ENCODE results near the gene RIT2. TPM values are rescaled to one million over a fixed set of nuclear protein-coding genes. Genes with fewer than 3 reads are reported as not detected.

Gene RIT2
- polyA plus RNA-seq, 1 donor from 2014 or later = 1.1 TPM

- no peak overlapping the region for H3K4me3 ChIP-seq (ENCODE audit: low read length)
- no peaks in the 10 kb centered on the region for H3K79me2 ChIP-seq (replicated peaks; ENCODE audit: insufficient read depth, low read length)
- no peak for TF ChIP-seq REST (IDR thresholded peaks at IDR 0.05; ENCODE audit: borderline replicate concordance)
- no peak for TF ChIP-seq TAF1 (IDR thresholded peaks at IDR 0.05; ENCODE audit: low read depth)
- no peak for TF ChIP-seq RAD21 (conservative IDR thresholded peaks at IDR 0.05)
- no peak for TF ChIP-seq EP300 (conservative IDR thresholded peaks at IDR 0.05; ENCODE audit: poor library complexity, severe bottlenecking)
- no peak for TF ChIP-seq CTCF (IDR thresholded peaks at IDR 0.05; ENCODE audit: poor library complexity, severe bottlenecking)
- no peak for TF ChIP-seq SMC3 (conservative IDR thresholded peaks at IDR 0.05; ENCODE audit: poor library complexity)
- TF ChIP-seq EZH2 (IDR thresholded peaks at IDR 0.05; ENCODE audit: borderline replicate concordance, insufficient read depth, low read length, poor library complexity, severe bottlenecking) = no peak
- H3K4me2 ChIP-seq (ENCODE audit: low read length) = no peak overlapping the region
- no peaks in the 10 kb centered on the region for H4K20me1 ChIP-seq (ENCODE audit: insufficient read depth)
- H3K27me3 ChIP-seq (ENCODE audit: insufficient read depth, low read depth, low read length) = no peaks in the 10 kb centered on the region
- no peaks in the 10 kb centered on the region for H3K9me3 ChIP-seq (ENCODE audit: low read length)
- no peaks in the 10 kb centered on the region for H3K36me3 ChIP-seq (ENCODE audit: insufficient read depth, low read length)
- H2AFZ ChIP-seq (ENCODE audit: low read depth, low read length) = no peak overlapping the region
- H3K9ac ChIP-seq (ENCODE audit: low read length) = no peak overlapping the region
- H3K27ac ChIP-seq (ENCODE audit: low read length) = no peak overlapping the region
- no peaks in the 10 kb centered on the region for H3F3A ChIP-seq (ENCODE audit: insufficient read depth, low read length, poor library complexity, severe bottlenecking)
- no peaks in the 10 kb centered on the region for H3K9me2 ChIP-seq (ENCODE audit: insufficient read depth, low read length)
These were observed 300.9 kb downstream of the RIT2 start for GRCh38 chr18:42814618-42815017.

- Histone ChIP-seq H3K36me3 (ENCODE audit: insufficient read depth, low read length) (no peaks in the 10 kb centered on the region), H3K9ac (ENCODE audit: low read length) (no peak overlapping the region), H4K20me1 (ENCODE audit: insufficient read depth) (no peaks in the 10 kb centered on the region), H3K27me3 (ENCODE audit: insufficient read depth, low read depth, low read length) (no peaks in the 10 kb centered on the region), H3F3A (ENCODE audit: insufficient read depth, low read length, poor library complexity, severe bottlenecking) (no peaks in the 10 kb centered on the region), H3K79me2 (replicated peaks; ENCODE audit: insufficient read depth, low read length) (no peaks in the 10 kb centered on the region), H3K9me3 (ENCODE audit: low read length) (no peaks in the 10 kb centered on the region), H2AFZ (ENCODE audit: low read depth, low read length) (no peak overlapping the region), H3K4me3 (ENCODE audit: low read length) (no peak overlapping the region), H3K4me2 (ENCODE audit: low read length) (no peak overlapping the region), H3K27ac (ENCODE audit: low read length) (no peak overlapping the region), H3K9me2 (ENCODE audit: insufficient read depth, low read length) (no peaks in the 10 kb centered on the region)
- TF ChIP-seq MXI1 (conservative IDR thresholded peaks at IDR 0.05; ENCODE audit: poor library complexity, severe bottlenecking) (no peak), EP300 (conservative IDR thresholded peaks at IDR 0.05; ENCODE audit: poor library complexity, severe bottlenecking) (no peak), SMC3 (conservative IDR thresholded peaks at IDR 0.05; ENCODE audit: poor library complexity) (no peak), REST (IDR thresholded peaks at IDR 0.05; ENCODE audit: borderline replicate concordance) (no peak), TAF1 (IDR thresholded peaks at IDR 0.05; ENCODE audit: low read depth) (no peak), CTCF (IDR thresholded peaks at IDR 0.05; ENCODE audit: poor library complexity, severe bottlenecking) (no peak), POLR2AphosphoS5 (IDR thresholded peaks at IDR 0.05) (no peak), EZH2 (IDR thresholded peaks at IDR 0.05; ENCODE audit: borderline replicate concordance, insufficient read depth, low read length, poor library complexity, severe bottlenecking) (no peak), RAD21 (conservative IDR thresholded peaks at IDR 0.05) (no peak)
These were observed 301.3 kb downstream of the RIT2 start for GRCh38 chr18:42814184-42814583.
